Psoas muscle (tissue), 8 donors: ENCODE measurements around the gene ZNF892. TPM values are rescaled to one million over a fixed set of nuclear protein-coding genes. Genes with fewer than 3 reads are reported as not detected.

Experiments
- ATAC-seq, 4 donors: fragments of 200-7000 bp; cut with Tn5 transposase; one replicate each; pipeline ENCODE4 v1.9.1; 2020; ENCODE audit warnings: moderate library complexity in 3 of 4, mild to moderate bottlenecking in 2 of 4
- DNase-seq, 2 donors: peaks; one replicate each; pipeline ENCODE4 v3.0.0-alpha.2; 2020
- H3K27ac ChIP-seq: fragments of 200-600 bp; one replicate; pipeline ENCODE4 v1.8.0; 2022
- H3K27me3 ChIP-seq, 3 donors: fragments of 200-600 bp in 1 of 3; one replicate each; pipeline versions ENCODE4 v1.6.1 to v1.8.0; 2013 to 2022; ENCODE audit warnings: low read length in 2 of 3, mild to moderate bottlenecking in 2 of 3, moderate library complexity in 1 of 3; ENCODE audit not compliant: insufficient read depth in 3 of 3
- H3K36me3 ChIP-seq, 2 donors: fragments of 200-600 bp in 1 of 2; one replicate each; pipeline versions ENCODE4 v1.6.1 to v1.8.0; 2013 to 2022; ENCODE audit warnings: low read depth in 1 of 2, mild to moderate bottlenecking in 1 of 2, moderate library complexity in 1 of 2; ENCODE audit not compliant: insufficient read depth in 1 of 2
- H3K4me1 ChIP-seq: fragments of 200-600 bp; one replicate; pipeline ENCODE4 v1.8.0; 2022
- H3K4me3 ChIP-seq: fragments of 200-600 bp; one replicate; pipeline ENCODE4 v1.8.0; 2022; ENCODE audit warnings: mild to moderate bottlenecking
- H3K9me3 ChIP-seq: fragments of 200-600 bp; one replicate; pipeline ENCODE4 v1.8.0; 2022
- CTCF ChIP-seq: fragments of 200-600 bp; IDR thresholded peaks from one replicate; pipeline ENCODE4 v1.8.0; 2022; ENCODE audit warnings: antibody characterized with exemption
- WGBS, 3 donors: extraction: QIAGEN DNeasy Blood & Tissue Kit; methylation state at CpG; one replicate each; pipeline versions ENCODE4 v1.1.6 to v1.1.7; 2013; 5-methylcytosine and 5-hydroxymethylcytosine counted together
- intact Hi-C, 2 donors: fragments of 100-400 bp; cut with DNase I; formaldehyde crosslinking; loops; one replicate each; pipeline versions ENCODE4 v1.11.0 to v1.14.2; 2022
- long read RNA-seq, 2 donors: library from polyadenylated mRNA; unstranded; transcript quantifications; one replicate each; pipeline ENCODE4 v2.0.0, GENCODE V29; 2021
- polyA plus RNA-seq, 3 donors: library from polyadenylated mRNA; stranded (reverse); fragments of 200-250 nt; gene quantifications; one replicate each; pipeline ENCODE4 v1.2.3, GENCODE V29; 2013
- total RNA-seq, 4 donors: library from RNA; stranded (reverse); fragmentation: NEBNext Ultra II Directional in 2 of 4; extraction: Animal tissue kit (Norgen Biotek cat#: 25700) in 2 of 4; gene quantifications; one replicate each; pipeline versions ENCODE4 v1.2.1 to v1.2.4, GENCODE V29; 2021 to 2023
- donor health status: healthy with polysubstance abuse.
- donor health status: DM: no; HTN: no; CAD: no; lungs with moderate emphysema.
- donor health status: Bipolar disorder and iron deficiency.
- donor health status: healthy.
- donor health status: DM: yes; HTN: yes; CAD: no.
- donor health status: DM: no; HTN: no; CAD: no.
- donor health status: DM: no; HTN: no; CAD: no.
- donor health status: DM: yes; HTN: yes; CAD: no.

ZNF892 gene
- 1 to 10 TPM in 3 of 4 donors, under 1 TPM in 1; 0.76 to 2.5 (median 2.0) TPM for total RNA-seq
- 1 to 10 TPM in 1 of 3 donors, under 1 TPM in 2; 0.33 to 3.3 (median 0.35) TPM for polyA plus RNA-seq
- long read RNA-seq, donor 1 = 0 reads
- long read RNA-seq, donor 2 = 0 reads

GRCh38 chr2:95207111-95207961 lies at the start of gene ZNF892:
ZNF892 (plus strand) TSS chr2:95207521; CDS start chr2:95207816, 295 bp downstream.
- Histone ChIP-seq H3K27ac (peak within 1 kb of the TSS; percentile 91), H3K27me3 (no peaks in the 10 kb centered on the region), H3K4me3 (peak within 1 kb of the TSS; percentile 83), H3K4me1 (peaks cover 3% of the 10 kb centered on the region), H3K36me3 (peaks cover 8 to 25% of the 10 kb centered on the region in 2 donors), H3K9me3 (peaks cover 19% of the 10 kb centered on the region)
- TF ChIP-seq CTCF = peak; percentile 34
- DNase-seq (peak; percentile 92 to 95), ATAC-seq (peak; percentile 99 to 100 (median 99))
- intact Hi-C loops = loop anchor here in 1 of 2 donors (2.0 kb wide), 1 partner anchor 43 kb away; the partner anchor contains the start of gene ZNF2
- WGBS, 3 donors = 0 to 1% (median 1%) methylated on average over 70 to 74 of the region's 74 CpGs

GRCh38 chr2:95158441-95158840 lies 48.9 kb upstream of the ZNF892 start:
- DNase-seq (no peak), ATAC-seq (peak in 1 of 4 donors; percentile 15)
- intact Hi-C loops = loop anchor here (2.0 kb wide), 2 partner anchors 36 to 38 kb away; partner anchors contain the start of gene MRPS5 (in 1 of the 2)
- peak overlapping the region; percentile 71 for H3K4me3 ChIP-seq
- H3K27me3 ChIP-seq = no peaks in the 10 kb centered on the region
- peaks cover 20 to 37% of the 10 kb centered on the region in 2 donors for H3K36me3 ChIP-seq
- H3K4me1 ChIP-seq = peaks cover 10% of the 10 kb centered on the region
- H3K9me3 ChIP-seq = peaks cover 7% of the 10 kb centered on the region
- no peak for TF ChIP-seq CTCF
- WGBS, 3 donors = 35 to 44% (median 43%) methylated on average over 10 of the region's 10 CpGs
- H3K27ac ChIP-seq = peak overlapping the region; percentile 69

- peaks cover 16% of the 10 kb centered on the region for H3K4me1 ChIP-seq
- H3K36me3 ChIP-seq = peaks cover 20 to 32% of the 10 kb centered on the region in 2 donors
- peak overlapping the region; percentile 69 for H3K27ac ChIP-seq
- H3K9me3 ChIP-seq = peaks cover 1% of the 10 kb centered on the region
- TF ChIP-seq CTCF = no peak
- no peaks in the 10 kb centered on the region for H3K27me3 ChIP-seq
- DNase-seq (peak; percentile 58 to 73), ATAC-seq (peak; percentile 62 to 74 (median 73))
- H3K4me3 ChIP-seq = peak overlapping the region; percentile 71
- intact Hi-C loops = loop anchor here (2.0 kb wide), 2 partner anchors 36 to 38 kb away; partner anchors contain the start of gene MRPS5 (in 1 of the 2)
- 1 to 3% (median 1%) methylated on average over 40 to 58 of the region's 58 CpGs for WGBS, 3 donors
Observed at GRCh38 chr2:95158891-95159619, 48.3 kb upstream of the ZNF892 start.

GRCh38 chr2:95159690-95160449 lies 47.5 kb upstream of the ZNF892 start, which contains the start of gene ZNF514:
ZNF514 (minus strand) TSS chr2:95159848; CDS start chr2:95153253, 6,595 bp downstream.
- DNase-seq (peak; percentile 85 to 89), ATAC-seq (peak; percentile 91 to 94 (median 94))
- Histone ChIP-seq H3K9me3 (no peaks in the 10 kb centered on the region), H3K36me3 (peaks cover 16 to 24% of the 10 kb centered on the region in 2 donors), H3K4me3 (peak within 1 kb of the TSS; percentile 76), H3K4me1 (peaks cover 21% of the 10 kb centered on the region), H3K27me3 (no peaks in the 10 kb centered on the region), H3K27ac (peak within 1 kb of the TSS; percentile 88)
- intact Hi-C loops = loop anchor here (2.0 kb wide), 2 partner anchors 37 to 39 kb away; partner anchors contain the start of gene MRPS5 (in 1 of the 2)
- 7 to 11% (median 10%) methylated on average over 40 to 61 of the region's 64 CpGs for WGBS, 3 donors
- TF ChIP-seq CTCF = no peak
